ENCODE data around the gene HAAO. TPM values are rescaled to one million over a fixed set of nuclear protein-coding genes. Genes with fewer than 3 reads are reported as not detected.
A peak's percentile ranks its signal among the peaks of the same experiment; 100 is the strongest.

The HAAO gene
- total RNA-seq, 2 experiments from 2014 or later = not detected

DNA sequence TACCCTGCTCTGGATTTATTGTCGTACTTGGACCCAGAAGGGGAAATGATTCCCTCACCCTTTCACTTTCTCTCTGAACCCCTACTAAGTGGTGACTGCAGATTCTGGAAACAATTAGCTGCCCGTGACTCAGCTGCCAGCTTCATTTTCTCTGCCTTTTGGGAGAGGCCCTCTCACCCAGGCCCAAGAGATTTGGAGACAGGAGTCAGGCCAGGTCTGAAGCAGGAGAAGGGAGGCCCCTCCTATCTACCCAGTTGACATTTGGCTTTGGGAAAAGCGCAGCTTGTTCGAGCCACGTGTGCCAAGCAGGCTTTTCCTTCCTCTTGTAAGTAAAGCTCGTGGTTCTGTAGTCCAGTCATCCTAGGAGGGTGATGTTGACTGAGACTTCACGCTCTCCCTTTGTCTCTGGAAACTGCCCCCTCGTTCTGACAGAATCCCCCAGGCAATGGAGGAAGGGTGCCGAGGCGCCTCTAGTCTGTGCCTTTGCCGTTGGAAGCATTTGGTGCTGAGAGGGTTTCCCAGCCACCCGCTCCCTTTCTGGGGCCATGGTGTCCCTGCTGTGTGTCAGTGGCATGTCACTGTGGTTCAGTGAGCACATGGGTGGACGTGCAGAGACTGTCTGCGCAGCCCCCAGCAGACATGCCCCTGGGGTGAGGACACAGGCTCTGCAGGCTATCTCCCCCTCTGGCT is 37.0 kb downstream of the HAAO start:
- H3K27ac ChIP-seq (ENCODE audit: low read depth in 1 of 2, low read length in 2 of 2) = no peak overlapping the region
- H3K27me3 Mint-ChIP-seq = no peaks in the 10 kb centered on the region
- CTCF ChIA-PET = no interaction called here
- POLR2A ChIA-PET = no interaction called here
- no peaks in the 10 kb centered on the region for H3K9me3 ChIP-seq (ENCODE audit: control insufficient read depth in 1 of 2, insufficient read depth in 1 of 2, low read length in 2 of 2)
- H3K4me3 ChIP-seq (ENCODE audit: low read length) = no peak overlapping the region
- peaks cover 9% of the 10 kb centered on the region for H3K36me3 ChIP-seq (ENCODE audit: insufficient read depth, low read length)
- H3K4me1 Mint-ChIP-seq (ENCODE audit: low read depth) = peaks cover 5% of the 10 kb centered on the region
- peaks cover 4% of the 10 kb centered on the region for H3K4me1 ChIP-seq (ENCODE audit: insufficient read depth, low read length)
- no peak overlapping the region for H3K27ac Mint-ChIP-seq
- no peak overlapping the region for H3K4me3 Mint-ChIP-seq
- ATAC-seq (ENCODE audit: poor library complexity) (no peak), DNase-seq (peak in 2 of 14 experiments; percentile 36 to 38)
- H3K27me3 ChIP-seq (ENCODE audit: control insufficient read depth in 1 of 2, insufficient read depth in 2 of 2, low read length in 2 of 2) = no peaks in the 10 kb centered on the region
- TF ChIP-seq, protein P1, sequence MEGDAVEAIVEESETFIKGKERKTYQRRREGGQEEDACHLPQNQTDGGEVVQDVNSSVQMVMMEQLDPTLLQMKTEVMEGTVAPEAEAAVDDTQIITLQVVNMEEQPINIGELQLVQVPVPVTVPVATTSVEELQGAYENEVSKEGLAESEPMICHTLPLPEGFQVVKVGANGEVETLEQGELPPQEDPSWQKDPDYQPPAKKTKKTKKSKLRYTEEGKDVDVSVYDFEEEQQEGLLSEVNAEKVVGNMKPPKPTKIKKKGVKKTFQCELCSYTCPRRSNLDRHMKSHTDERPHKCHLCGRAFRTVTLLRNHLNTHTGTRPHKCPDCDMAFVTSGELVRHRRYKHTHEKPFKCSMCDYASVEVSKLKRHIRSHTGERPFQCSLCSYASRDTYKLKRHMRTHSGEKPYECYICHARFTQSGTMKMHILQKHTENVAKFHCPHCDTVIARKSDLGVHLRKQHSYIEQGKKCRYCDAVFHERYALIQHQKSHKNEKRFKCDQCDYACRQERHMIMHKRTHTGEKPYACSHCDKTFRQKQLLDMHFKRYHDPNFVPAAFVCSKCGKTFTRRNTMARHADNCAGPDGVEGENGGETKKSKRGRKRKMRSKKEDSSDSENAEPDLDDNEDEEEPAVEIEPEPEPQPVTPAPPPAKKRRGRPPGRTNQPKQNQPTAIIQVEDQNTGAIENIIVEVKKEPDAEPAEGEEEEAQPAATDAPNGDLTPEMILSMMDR (IDR thresholded peaks at IDR 0.05) = no peak
- H3K36me3 Mint-ChIP-seq (ENCODE audit: low read depth) = peaks cover 63% of the 10 kb centered on the region
- intact Hi-C loops (cut with DNase I, micrococcal nuclease) = no loop called here
- H3K9me3 Mint-ChIP-seq = no peaks in the 10 kb centered on the region

GRCh38 chr2:42754776-42755140 is 37.6 kb downstream of the HAAO start:
- Histone ChIP-seq H3K27ac (ENCODE audit: low read depth in 1 of 2, low read length in 2 of 2) (no peak overlapping the region), H3K36me3 (ENCODE audit: insufficient read depth, low read length) (peaks cover 9% of the 10 kb centered on the region), H3K4me1 (ENCODE audit: insufficient read depth, low read length) (peaks cover 4% of the 10 kb centered on the region), H3K9me3 (ENCODE audit: control insufficient read depth in 1 of 2, insufficient read depth in 1 of 2, low read length in 2 of 2) (no peaks in the 10 kb centered on the region), H3K27me3 (ENCODE audit: control insufficient read depth in 1 of 2, insufficient read depth in 2 of 2, low read length in 2 of 2) (no peaks in the 10 kb centered on the region), H3K4me3 (ENCODE audit: low read length) (no peak overlapping the region)
- H3K27me3 Mint-ChIP-seq = no peaks in the 10 kb centered on the region
- ChIA-PET CTCF (no interaction called here), POLR2A (no interaction called here)
- H3K4me1 Mint-ChIP-seq (ENCODE audit: low read depth) = peaks cover 5% of the 10 kb centered on the region
- no peak overlapping the region for H3K4me3 Mint-ChIP-seq
- DNase-seq (no peak), ATAC-seq (ENCODE audit: poor library complexity) (no peak)
- H3K36me3 Mint-ChIP-seq (ENCODE audit: low read depth) = peaks cover 64% of the 10 kb centered on the region
- H3K9me3 Mint-ChIP-seq = no peaks in the 10 kb centered on the region
- TF ChIP-seq, protein P1 (IDR thresholded peaks at IDR 0.05) = no peak
- no peak overlapping the region for H3K27ac Mint-ChIP-seq
- intact Hi-C loops (cut with DNase I, micrococcal nuclease) = no loop called here

DNA sequence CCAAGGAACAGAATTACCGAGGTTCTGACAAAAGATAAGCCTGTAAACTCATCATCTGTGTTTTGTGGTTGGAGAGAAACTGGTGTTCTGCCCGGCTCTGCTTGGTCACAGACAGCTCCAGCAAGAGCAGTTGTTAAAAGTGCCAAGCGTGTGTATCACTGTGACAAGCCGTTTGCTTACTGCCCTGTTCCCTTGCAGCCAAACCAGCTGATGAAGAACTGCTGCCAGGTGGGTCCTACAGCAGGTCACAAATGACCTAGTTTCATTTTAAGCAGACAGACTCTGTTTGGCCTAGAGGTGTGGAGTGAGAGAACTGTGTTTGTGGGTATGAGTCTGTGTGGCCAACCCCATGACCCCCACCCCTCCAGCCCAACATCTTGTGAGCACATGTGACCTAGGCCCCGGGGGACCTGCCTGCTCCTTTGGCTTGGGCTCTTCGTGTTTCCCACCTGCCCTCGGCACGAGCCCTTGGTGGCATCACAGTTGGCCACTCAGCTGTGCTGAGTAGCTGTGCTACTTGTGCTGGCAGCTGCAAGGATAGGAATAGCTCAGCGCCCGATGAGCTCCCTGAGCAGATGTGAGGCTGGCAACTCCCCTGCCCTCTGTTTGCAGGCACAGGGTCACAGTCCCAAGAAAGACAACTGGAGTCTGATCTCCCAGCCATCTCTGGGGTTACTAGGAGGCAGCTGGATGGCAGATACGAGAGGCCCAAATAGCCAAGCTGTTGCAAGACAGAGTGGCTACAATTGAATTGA is 38.2 kb downstream of the HAAO start:
- H3K4me1 ChIP-seq (ENCODE audit: insufficient read depth, low read length) = peaks cover 4% of the 10 kb centered on the region

More for the DNA sequence above, 38.2 kb downstream of the HAAO start:
- H3K27me3 ChIP-seq (ENCODE audit: control insufficient read depth in 1 of 2, insufficient read depth in 2 of 2, low read length in 2 of 2) = no peaks in the 10 kb centered on the region
- no peak overlapping the region for H3K4me3 Mint-ChIP-seq
- no peaks in the 10 kb centered on the region for H3K27me3 Mint-ChIP-seq
- H3K36me3 Mint-ChIP-seq (ENCODE audit: low read depth) = peaks cover 62% of the 10 kb centered on the region
- ATAC-seq (ENCODE audit: poor library complexity) (no peak), DNase-seq (peak in 1 of 14 experiments; percentile 17)
- no peak overlapping the region for H3K4me3 ChIP-seq (ENCODE audit: low read length)
- TF ChIP-seq, protein P1 (IDR thresholded peaks at IDR 0.05) = no peak
- H3K4me1 Mint-ChIP-seq (ENCODE audit: low read depth) = peaks cover 5% of the 10 kb centered on the region
- intact Hi-C loops (cut with DNase I, micrococcal nuclease) = no loop called here
- POLR2A ChIA-PET = no interaction called here
- CTCF ChIA-PET = no interaction called here
- peaks cover 9% of the 10 kb centered on the region for H3K36me3 ChIP-seq (ENCODE audit: insufficient read depth, low read length)
- H3K27ac Mint-ChIP-seq = no peak overlapping the region
- no peaks in the 10 kb centered on the region for H3K9me3 ChIP-seq (ENCODE audit: control insufficient read depth in 1 of 2, insufficient read depth in 1 of 2, low read length in 2 of 2)
- no peak overlapping the region for H3K27ac ChIP-seq (ENCODE audit: low read depth in 1 of 2, low read length in 2 of 2)
- no peaks in the 10 kb centered on the region for H3K9me3 Mint-ChIP-seq

Measured in CD4-positive, alpha-beta T cell (primary cell).